ENCODE data around the gene SLC3A2. TPM values are rescaled to one million over a fixed set of nuclear protein-coding genes. Genes with fewer than 3 reads are reported as not detected.
A peak's percentile ranks its signal among the peaks of the same experiment; 100 is the strongest.

Gene SLC3A2
- total RNA-seq, 1 experiment from 2014 or later = 290 TPM

DNA sequence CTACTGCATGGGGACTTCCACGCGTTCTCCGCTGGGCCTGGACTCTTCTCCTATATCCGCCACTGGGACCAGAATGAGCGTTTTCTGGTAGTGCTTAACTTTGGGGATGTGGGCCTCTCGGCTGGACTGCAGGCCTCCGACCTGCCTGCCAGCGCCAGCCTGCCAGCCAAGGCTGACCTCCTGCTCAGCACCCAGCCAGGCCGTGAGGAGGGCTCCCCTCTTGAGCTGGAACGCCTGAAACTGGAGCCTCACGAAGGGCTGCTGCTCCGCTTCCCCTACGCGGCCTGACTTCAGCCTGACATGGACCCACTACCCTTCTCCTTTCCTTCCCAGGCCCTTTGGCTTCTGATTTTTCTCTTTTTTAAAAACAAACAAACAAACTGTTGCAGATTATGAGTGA is 7.7 kb downstream of the SLC3A2 start:
- H3K4me2 ChIP-seq (ENCODE audit: insufficient read depth, insufficient read length, low read length) = no peak overlapping the region
- no peak overlapping the region for H2BK15ac ChIP-seq (ENCODE audit: low read depth, low read length)
- Mint-ChIP-seq H3K36me3 (ENCODE audit: insufficient read depth in 1 of 3, low read depth in 3 of 3) (peaks cover 55 to 68% (median 65%) of the 10 kb centered on the region in 3 experiments), H3K4me3 (no peak overlapping the region), H3K4me1 (peaks cover 27 to 32% of the 10 kb centered on the region in 2 experiments), H3K9me3 (no peaks in the 10 kb centered on the region; a peak in 1 of 5 replicates), H3K27ac (peak overlapping the region; percentile 34 to 93 (median 44); a peak in 4 of 7 replicates), H3K27me3 (ENCODE audit: low read depth) (no peaks in the 10 kb centered on the region)
- H2BK5ac ChIP-seq (ENCODE audit: insufficient read length, low read length) = no peak overlapping the region
- H3K23ac ChIP-seq (ENCODE audit: insufficient read length, low read depth, low read length) = no peak overlapping the region
- WGBS (ENCODE audit: extremely low coverage, insufficient read length, low lambda C conversion rate) = no CpG with 5 or more reads among the region's 14 CpGs
- no peaks in the 10 kb centered on the region for H3K23me2 ChIP-seq (ENCODE audit: insufficient read length, low read depth, low read length, poor library complexity, severe bottlenecking)
- H4K91ac ChIP-seq (ENCODE audit: insufficient read length, low read depth, low read length) = no peak overlapping the region
- H3K4ac ChIP-seq (ENCODE audit: low read depth, low read length) = no peak overlapping the region
- no peak overlapping the region for H3K27ac ChIP-seq (ENCODE audit: insufficient read length, low read depth, low read length)
- TF ChIP-seq, protein P1, sequence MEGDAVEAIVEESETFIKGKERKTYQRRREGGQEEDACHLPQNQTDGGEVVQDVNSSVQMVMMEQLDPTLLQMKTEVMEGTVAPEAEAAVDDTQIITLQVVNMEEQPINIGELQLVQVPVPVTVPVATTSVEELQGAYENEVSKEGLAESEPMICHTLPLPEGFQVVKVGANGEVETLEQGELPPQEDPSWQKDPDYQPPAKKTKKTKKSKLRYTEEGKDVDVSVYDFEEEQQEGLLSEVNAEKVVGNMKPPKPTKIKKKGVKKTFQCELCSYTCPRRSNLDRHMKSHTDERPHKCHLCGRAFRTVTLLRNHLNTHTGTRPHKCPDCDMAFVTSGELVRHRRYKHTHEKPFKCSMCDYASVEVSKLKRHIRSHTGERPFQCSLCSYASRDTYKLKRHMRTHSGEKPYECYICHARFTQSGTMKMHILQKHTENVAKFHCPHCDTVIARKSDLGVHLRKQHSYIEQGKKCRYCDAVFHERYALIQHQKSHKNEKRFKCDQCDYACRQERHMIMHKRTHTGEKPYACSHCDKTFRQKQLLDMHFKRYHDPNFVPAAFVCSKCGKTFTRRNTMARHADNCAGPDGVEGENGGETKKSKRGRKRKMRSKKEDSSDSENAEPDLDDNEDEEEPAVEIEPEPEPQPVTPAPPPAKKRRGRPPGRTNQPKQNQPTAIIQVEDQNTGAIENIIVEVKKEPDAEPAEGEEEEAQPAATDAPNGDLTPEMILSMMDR (conservative IDR thresholded peaks at IDR 0.05) = no peak
- H3K4me1 ChIP-seq (ENCODE audit: insufficient read depth, low read length) = no peaks in the 10 kb centered on the region
- H4K5ac ChIP-seq (ENCODE audit: insufficient read length, low read depth, low read length) = no peak overlapping the region
- no peak overlapping the region for H2BK12ac ChIP-seq (ENCODE audit: insufficient read length, low read depth, low read length)
- H3K18ac ChIP-seq (ENCODE audit: insufficient read length, low read depth, low read length) = no peak overlapping the region
- H2AFZ ChIP-seq (ENCODE audit: low read length) = no peak overlapping the region
- no peak overlapping the region for H3K9ac ChIP-seq (ENCODE audit: extremely low read depth, insufficient read length, low read length)
- no peak overlapping the region for H4K8ac ChIP-seq (replicated peaks; ENCODE audit: insufficient read length, low read depth, low read length)
- no peaks in the 10 kb centered on the region for H3K9me3 ChIP-seq (ENCODE audit: control insufficient read depth, low read depth, low read length)
- H4K20me1 ChIP-seq (ENCODE audit: control insufficient read depth, insufficient read depth, insufficient read length) = no peaks in the 10 kb centered on the region
- H2AK5ac ChIP-seq (ENCODE audit: insufficient read length, low read length) = no peak overlapping the region
- DNase-seq = no peak
- no peak overlapping the region for H2BK20ac ChIP-seq (ENCODE audit: low read depth, low read length, poor library complexity, severe bottlenecking)
- H3T11ph ChIP-seq (ENCODE audit: low read length) = no peak overlapping the region
- no peaks in the 10 kb centered on the region for H3K79me1 ChIP-seq (ENCODE audit: insufficient read depth, low read depth, low read length, poor library complexity, severe bottlenecking)
- H3K79me2 ChIP-seq (ENCODE audit: insufficient read depth, low read length) = no peaks in the 10 kb centered on the region; the same call in 1 of the 2 replicates
- no peak overlapping the region for H2BK120ac ChIP-seq (ENCODE audit: low read depth, low read length, poor library complexity, severe bottlenecking)
- H3K56ac ChIP-seq (ENCODE audit: insufficient read length, low read depth, low read length) = no peak overlapping the region
- no peaks in the 10 kb centered on the region; the same call in 1 of the 2 replicates for H3K27me3 ChIP-seq (ENCODE audit: insufficient read depth, low read length)
- no peak overlapping the region for H3K14ac ChIP-seq (ENCODE audit: insufficient read depth, low read length)

Measured in H9 (cell line).